Neural cell (in vitro differentiated cells): Measurements from ENCODE around the gene HBEGF. TPM values are rescaled to one million over a fixed set of nuclear protein-coding genes. Genes with fewer than 3 reads are reported as not detected.

Experiments
- H2AFZ ChIP-seq: fragments of 200-600, 300-800 bp; sonication (generic), shearing (Covaris generic); 2 replicates; pipeline ENCODE4 v1.6.0; 2014; ENCODE audit warnings: low read depth, mild to moderate bottlenecking, antibody characterized with exemption, low read length, moderate library complexity
- H3F3A ChIP-seq: fragments of 200-600 bp; shearing (Covaris generic); 2 replicates; pipeline ENCODE4 v1.6.1; 2016; ENCODE audit warnings: mild to moderate bottlenecking, moderate library complexity, mixed read lengths, antibody characterized with exemption, low read length; ENCODE audit not compliant: insufficient read depth, poor library complexity, severe bottlenecking
- H3K27ac ChIP-seq: fragments of 200-600, 300-800 bp; sonication (generic), shearing (Covaris generic); 2 replicates; pipeline ENCODE4 v1.5.1; 2014; ENCODE audit warnings: mild to moderate bottlenecking, low read length, moderate library complexity
- H3K27me3 ChIP-seq: fragments of 300-800, 200-600 bp; sonication (generic), shearing (Covaris generic); 2 replicates; pipeline ENCODE4 v1.6.0; 2014; ENCODE audit warnings: mild to moderate bottlenecking, low read depth, low read length, moderate library complexity; ENCODE audit not compliant: insufficient read depth
- H3K36me3 ChIP-seq: fragments of 300-800, 200-600 bp; sonication (generic), shearing (Covaris generic); 2 replicates; pipeline ENCODE4 v1.5.1; 2014; ENCODE audit warnings: mild to moderate bottlenecking, antibody characterized with exemption, low read length, moderate library complexity; ENCODE audit not compliant: insufficient read depth
- H3K4me2 ChIP-seq: fragments of 300-800, 200-600 bp; sonication (generic), shearing (Covaris generic); 2 replicates; pipeline ENCODE4 v1.6.0; 2014; ENCODE audit warnings: mild to moderate bottlenecking, low read length
- H3K4me3 ChIP-seq: fragments of 300-800, 200-600 bp; sonication (generic), shearing (Covaris generic); 2 replicates; pipeline ENCODE4 v1.5.1; 2014; ENCODE audit warnings: mild to moderate bottlenecking, low read length, moderate library complexity
- H3K79me2 ChIP-seq: fragments of 200-600 bp; shearing (Covaris generic); replicated peaks from 2 replicates; pipeline ENCODE4 v1.6.0; 2014; ENCODE audit warnings: mild to moderate bottlenecking, low read length, moderate library complexity; ENCODE audit not compliant: insufficient read depth
- H3K9ac ChIP-seq: fragments of 300-800, 200-600 bp; sonication (generic), shearing (Covaris generic); 2 replicates; pipeline ENCODE4 v1.6.1; 2016; ENCODE audit warnings: mild to moderate bottlenecking, low read length, mixed read lengths
- H3K9me2 ChIP-seq: fragments of 200-600 bp; shearing (Covaris generic); 2 replicates; pipeline ENCODE4 v1.6.1; 2016; ENCODE audit warnings: mild to moderate bottlenecking, low read length, mixed read lengths; ENCODE audit not compliant: insufficient read depth
- H3K9me3 ChIP-seq: fragments of 200-600, 300-800 bp; sonication (generic), shearing (Covaris generic); 2 replicates; pipeline ENCODE4 v1.6.1; 2016; ENCODE audit warnings: mild to moderate bottlenecking, mixed run types, low read length, moderate library complexity, mixed read lengths
- H4K20me1 ChIP-seq: fragments of 200-600 bp; shearing (Covaris generic); 2 replicates; pipeline ENCODE4 v1.6.1; 2016; ENCODE audit warnings: mild to moderate bottlenecking, mixed run types; ENCODE audit not compliant: insufficient read depth
- EP300 ChIP-seq: fragments of 450-650 bp; conservative IDR thresholded peaks from 2 replicates; pipeline ENCODE4 v1.6.1; 2014; ENCODE audit warnings: antibody characterized with exemption, mild to moderate bottlenecking, moderate library complexity; ENCODE audit not compliant: poor library complexity, severe bottlenecking
- EZH2 ChIP-seq: fragments of 200-600, 300-800 bp; shearing (Covaris generic), sonication (generic); IDR thresholded peaks from 2 replicates; pipeline ENCODE4 v1.6.1; 2014; ENCODE audit warnings: antibody characterized with exemption, low read length, borderline replicate concordance, mild to moderate bottlenecking; ENCODE audit not compliant: insufficient read depth, poor library complexity, severe bottlenecking
- MXI1 ChIP-seq: fragments of 450-650 bp; conservative IDR thresholded peaks from 2 replicates; pipeline ENCODE4 v1.6.1; 2014; ENCODE audit warnings: antibody characterized with exemption, mild to moderate bottlenecking; ENCODE audit not compliant: poor library complexity, severe bottlenecking
- POLR2AphosphoS5 ChIP-seq: IDR thresholded peaks from 2 replicates; pipeline ENCODE4 v1.6.1; 2012
- RAD21 ChIP-seq: fragments of 450-650 bp; conservative IDR thresholded peaks from 2 replicates; pipeline ENCODE4 v1.6.1; 2014; ENCODE audit warnings: antibody characterized with exemption, mild to moderate bottlenecking, moderate library complexity
- SMC3 ChIP-seq: fragments of 450-650 bp; conservative IDR thresholded peaks from 2 replicates; pipeline ENCODE4 v1.6.1; 2014; ENCODE audit warnings: antibody characterized with exemption, mild to moderate bottlenecking, moderate library complexity; ENCODE audit not compliant: poor library complexity
- TAF1 ChIP-seq: IDR thresholded peaks from 2 replicates; pipeline ENCODE4 v1.6.1; 2012; ENCODE audit warnings: low read depth
- polyA plus RNA-seq: library from polyadenylated mRNA; depleted of rRNA; stranded (reverse); fragments of >200 nt; gene quantifications from 2 replicates; pipeline ENCODE4 v1.2.3, GENCODE V29; 2014
- TF ChIP-seq, protein P1 (sequence below): IDR thresholded peaks from 2 replicates; pipeline ENCODE4 v1.6.1; 2012; ENCODE audit warnings: borderline replicate concordance
- TF ChIP-seq, protein P2 (sequence below): fragments of 450-650 bp; IDR thresholded peaks from 2 replicates; pipeline ENCODE4 v1.5.1; 2014; ENCODE audit warnings: antibody characterized with exemption, mild to moderate bottlenecking, moderate library complexity; ENCODE audit not compliant: poor library complexity, severe bottlenecking

HBEGF gene
- polyA plus RNA-seq, 1 donor from 2014 or later: 9.8 TPM

DNA sequence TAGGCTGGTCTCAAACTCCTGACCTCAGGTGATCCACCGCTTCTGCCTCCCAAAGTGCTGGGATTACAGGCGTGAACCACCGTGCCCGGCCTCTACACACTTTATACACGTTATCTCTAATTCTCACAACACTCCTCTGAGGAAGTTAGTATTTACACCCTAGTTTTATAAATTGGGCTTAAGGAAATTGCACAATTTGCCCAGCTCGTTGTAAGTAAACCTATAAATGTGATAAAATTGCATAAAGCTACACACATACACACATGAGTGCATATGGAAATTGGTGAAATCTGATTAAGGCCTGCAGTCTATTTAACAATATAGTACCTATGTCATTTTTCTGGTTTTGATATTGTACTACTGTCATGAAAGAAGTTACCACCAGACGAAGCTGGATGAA, 9.1 kb upstream of the HBEGF start:
- no peaks in the 10 kb centered on the region for H3K36me3 ChIP-seq

DNA sequence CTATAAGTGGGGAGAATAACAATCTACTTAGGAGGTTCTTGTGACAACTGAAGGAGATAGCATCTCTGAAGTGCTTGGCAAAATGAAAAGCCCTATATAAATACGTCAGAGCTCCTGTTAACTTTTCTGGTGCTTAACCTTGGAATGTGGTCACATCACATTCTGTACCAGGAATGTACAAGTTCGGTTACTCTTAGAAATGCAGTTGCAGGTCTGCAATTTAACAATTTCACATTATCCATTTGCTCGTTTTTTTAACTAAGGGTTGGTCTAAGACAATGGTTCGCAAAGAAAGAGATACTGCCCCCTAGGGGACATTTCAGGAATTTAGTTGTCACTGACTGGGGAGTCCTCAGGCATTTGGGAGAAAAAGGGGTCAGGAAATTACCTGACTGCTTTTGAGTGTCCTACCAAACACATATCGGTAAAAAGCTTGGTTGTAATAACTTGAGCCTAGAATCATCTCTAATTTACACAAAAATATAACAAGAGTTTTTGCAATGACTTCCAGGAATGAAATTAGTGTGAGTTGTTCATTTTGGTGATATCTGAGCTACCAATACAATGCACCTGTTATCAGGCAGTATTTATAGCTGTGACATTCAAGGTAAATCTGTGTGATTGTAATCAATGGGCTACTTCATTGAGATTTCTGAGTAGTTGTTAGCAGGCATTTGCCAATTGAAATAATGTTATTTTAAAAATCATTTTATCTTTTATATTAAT, 5.4 kb upstream of the HBEGF start:
- Histone ChIP-seq H3K9me3 (no peaks in the 10 kb centered on the region), H3K79me2 (no peaks in the 10 kb centered on the region), H3K27ac (no peak overlapping the region), H2AFZ (peak overlapping the region; percentile 19), H3K27me3 (no peaks in the 10 kb centered on the region), H3K9me2 (no peaks in the 10 kb centered on the region), H3K4me2 (no peak overlapping the region), H3F3A (no peaks in the 10 kb centered on the region), H3K9ac (no peak overlapping the region), H3K36me3 (no peaks in the 10 kb centered on the region), H4K20me1 (no peaks in the 10 kb centered on the region), H3K4me3 (no peak overlapping the region)
- TF ChIP-seq, protein P1, sequence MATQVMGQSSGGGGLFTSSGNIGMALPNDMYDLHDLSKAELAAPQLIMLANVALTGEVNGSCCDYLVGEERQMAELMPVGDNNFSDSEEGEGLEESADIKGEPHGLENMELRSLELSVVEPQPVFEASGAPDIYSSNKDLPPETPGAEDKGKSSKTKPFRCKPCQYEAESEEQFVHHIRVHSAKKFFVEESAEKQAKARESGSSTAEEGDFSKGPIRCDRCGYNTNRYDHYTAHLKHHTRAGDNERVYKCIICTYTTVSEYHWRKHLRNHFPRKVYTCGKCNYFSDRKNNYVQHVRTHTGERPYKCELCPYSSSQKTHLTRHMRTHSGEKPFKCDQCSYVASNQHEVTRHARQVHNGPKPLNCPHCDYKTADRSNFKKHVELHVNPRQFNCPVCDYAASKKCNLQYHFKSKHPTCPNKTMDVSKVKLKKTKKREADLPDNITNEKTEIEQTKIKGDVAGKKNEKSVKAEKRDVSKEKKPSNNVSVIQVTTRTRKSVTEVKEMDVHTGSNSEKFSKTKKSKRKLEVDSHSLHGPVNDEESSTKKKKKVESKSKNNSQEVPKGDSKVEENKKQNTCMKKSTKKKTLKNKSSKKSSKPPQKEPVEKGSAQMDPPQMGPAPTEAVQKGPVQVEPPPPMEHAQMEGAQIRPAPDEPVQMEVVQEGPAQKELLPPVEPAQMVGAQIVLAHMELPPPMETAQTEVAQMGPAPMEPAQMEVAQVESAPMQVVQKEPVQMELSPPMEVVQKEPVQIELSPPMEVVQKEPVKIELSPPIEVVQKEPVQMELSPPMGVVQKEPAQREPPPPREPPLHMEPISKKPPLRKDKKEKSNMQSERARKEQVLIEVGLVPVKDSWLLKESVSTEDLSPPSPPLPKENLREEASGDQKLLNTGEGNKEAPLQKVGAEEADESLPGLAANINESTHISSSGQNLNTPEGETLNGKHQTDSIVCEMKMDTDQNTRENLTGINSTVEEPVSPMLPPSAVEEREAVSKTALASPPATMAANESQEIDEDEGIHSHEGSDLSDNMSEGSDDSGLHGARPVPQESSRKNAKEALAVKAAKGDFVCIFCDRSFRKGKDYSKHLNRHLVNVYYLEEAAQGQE: no peak
- TF ChIP-seq POLR2AphosphoS5 (no peak), RAD21 (peak; percentile 36), TAF1 (no peak), SMC3 (no peak), EP300 (no peak), MXI1 (no peak), EZH2 (no peak)
- TF ChIP-seq, protein P2, sequence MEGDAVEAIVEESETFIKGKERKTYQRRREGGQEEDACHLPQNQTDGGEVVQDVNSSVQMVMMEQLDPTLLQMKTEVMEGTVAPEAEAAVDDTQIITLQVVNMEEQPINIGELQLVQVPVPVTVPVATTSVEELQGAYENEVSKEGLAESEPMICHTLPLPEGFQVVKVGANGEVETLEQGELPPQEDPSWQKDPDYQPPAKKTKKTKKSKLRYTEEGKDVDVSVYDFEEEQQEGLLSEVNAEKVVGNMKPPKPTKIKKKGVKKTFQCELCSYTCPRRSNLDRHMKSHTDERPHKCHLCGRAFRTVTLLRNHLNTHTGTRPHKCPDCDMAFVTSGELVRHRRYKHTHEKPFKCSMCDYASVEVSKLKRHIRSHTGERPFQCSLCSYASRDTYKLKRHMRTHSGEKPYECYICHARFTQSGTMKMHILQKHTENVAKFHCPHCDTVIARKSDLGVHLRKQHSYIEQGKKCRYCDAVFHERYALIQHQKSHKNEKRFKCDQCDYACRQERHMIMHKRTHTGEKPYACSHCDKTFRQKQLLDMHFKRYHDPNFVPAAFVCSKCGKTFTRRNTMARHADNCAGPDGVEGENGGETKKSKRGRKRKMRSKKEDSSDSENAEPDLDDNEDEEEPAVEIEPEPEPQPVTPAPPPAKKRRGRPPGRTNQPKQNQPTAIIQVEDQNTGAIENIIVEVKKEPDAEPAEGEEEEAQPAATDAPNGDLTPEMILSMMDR: peak; percentile 73

More for the DNA sequence above, 9.1 kb upstream of the HBEGF start:
- Histone ChIP-seq H3K27ac (no peak overlapping the region), H3K9me2 (no peaks in the 10 kb centered on the region), H3K4me2 (no peak overlapping the region), H3K9ac (no peak overlapping the region), H3K27me3 (no peaks in the 10 kb centered on the region), H3K9me3 (no peaks in the 10 kb centered on the region), H3F3A (no peaks in the 10 kb centered on the region), H3K4me3 (no peak overlapping the region), H4K20me1 (no peaks in the 10 kb centered on the region), H3K79me2 (no peaks in the 10 kb centered on the region), H2AFZ (no peak overlapping the region)
- no peak for TF ChIP-seq EP300
- no peak for TF ChIP-seq EZH2
- TF ChIP-seq, protein P2: no peak
- TF ChIP-seq, protein P1: no peak
- no peak for TF ChIP-seq SMC3
- no peak for TF ChIP-seq POLR2AphosphoS5
- TF ChIP-seq MXI1: no peak
- TF ChIP-seq RAD21: no peak
- TF ChIP-seq TAF1: no peak
